Prostate gland (tissue), 2 donors: ENCODE measurements around the gene RNF17. TPM values are rescaled to one million over a fixed set of nuclear protein-coding genes. Genes with fewer than 3 reads are reported as not detected.
A peak's percentile ranks its signal among the peaks of the same experiment; 100 is the strongest.
"Not testable (repeated sequence)": the region's sequence is repeated elsewhere in the genome, so short reads cannot be mapped to it uniquely, and the experiment has no call there.

Experiments used
- DNase-seq: peaks from one replicate; pipeline ENCODE4 v3.0.0-alpha.2; 2019; ENCODE audit warnings: low spot score
- H3K27ac ChIP-seq, 2 donors: fragments of 200-600 bp; sonication (generic); 2 replicates each; pipeline ENCODE4 v1.5.1; 2017 to 2019
- H3K27me3 ChIP-seq: fragments of 200-600 bp; sonication (generic); replicated peaks from 2 replicates; pipeline ENCODE4 v1.5.1; 2019; ENCODE audit not compliant: insufficient read depth
- H3K36me3 ChIP-seq, 2 donors: fragments of 200-600 bp; sonication (generic); 1 replicate in 1 of 2; 2 replicates in 1 of 2; pipeline versions ENCODE4 v1.5.1 to v1.8.1; 2017 to 2019
- H3K4me1 ChIP-seq: fragments of 200-600 bp; sonication (generic); replicated peaks from 2 replicates; pipeline ENCODE4 v1.5.1; 2019
- H3K4me3 ChIP-seq, 2 donors: fragments of 200-600 bp; sonication (generic); 2 replicates each; pipeline ENCODE4 v1.5.1; 2017 to 2019
- H3K9me3 ChIP-seq: fragments of 200-600 bp; sonication (generic); 2 replicates; pipeline ENCODE4 v1.5.1; 2017
- POLR2A ChIP-seq: fragments of 450-650 bp; IDR thresholded peaks from one replicate; pipeline ENCODE4 v1.6.1; 2016; ENCODE audit warnings: antibody characterized with exemption, mild to moderate bottlenecking
- POLR2AphosphoS5 ChIP-seq: sonication (generic); formaldehyde crosslinking; IDR thresholded peaks from one replicate; pipeline ENCODE4 v1.6.1; 2017; ENCODE audit warnings: antibody characterized with exemption
- WGBS: methylation state at CpG from one replicate; pipeline ENCODE4 v1.1.5; 2018; 5-methylcytosine and 5-hydroxymethylcytosine counted together
- intact Hi-C: fragments of 100-400 bp; cut with DNase I; formaldehyde crosslinking; loops from one replicate; pipeline ENCODE4 v1.14.2; 2022
- total RNA-seq, 2 donors: library from RNA; depleted of rRNA; stranded (reverse); fragments of >200 nt; gene quantifications; one replicate each; pipeline ENCODE4 v1.1.0, GENCODE V29; 2016
- TF ChIP-seq, protein P1 (sequence below), 4 experiments: fragments of 200-600 bp in 2 of 4; fragments of 450-650 bp in 2 of 4; sonication (generic) in 2 of 4; IDR thresholded peaks; 1 replicate in 3 of 4; 2 replicates in 1 of 4; pipeline ENCODE4 v1.5.1; 2016 to 2019; ENCODE audit warnings: antibody characterized with exemption in 4 of 4, mild to moderate bottlenecking in 2 of 4, moderate library complexity in 2 of 4

The RNF17 gene
- total RNA-seq, 2 donors from 2014 or later, result 16.4 TPM; not detected in 1

GRCh38 chr13:24727731-24728601 lies 36.0 kb upstream of the RNF17 start:
- intact Hi-C loops, result no loop called here
- 62% methylated on average over 24 of the region's 24 CpGs for whole genome bisulfite sequencing
- DNase-seq, result peak; percentile 40
- Histone ChIP-seq H3K4me1 (no peaks in the 10 kb centered on the region), H3K4me3 (no peak overlapping the region), H3K9me3 (no peaks in the 10 kb centered on the region), H3K27me3 (no peaks in the 10 kb centered on the region), H3K36me3 (no peaks in the 10 kb centered on the region), H3K27ac (no peak overlapping the region)
- peak; percentile 7 for TF ChIP-seq POLR2AphosphoS5
- TF ChIP-seq, protein P1, sequence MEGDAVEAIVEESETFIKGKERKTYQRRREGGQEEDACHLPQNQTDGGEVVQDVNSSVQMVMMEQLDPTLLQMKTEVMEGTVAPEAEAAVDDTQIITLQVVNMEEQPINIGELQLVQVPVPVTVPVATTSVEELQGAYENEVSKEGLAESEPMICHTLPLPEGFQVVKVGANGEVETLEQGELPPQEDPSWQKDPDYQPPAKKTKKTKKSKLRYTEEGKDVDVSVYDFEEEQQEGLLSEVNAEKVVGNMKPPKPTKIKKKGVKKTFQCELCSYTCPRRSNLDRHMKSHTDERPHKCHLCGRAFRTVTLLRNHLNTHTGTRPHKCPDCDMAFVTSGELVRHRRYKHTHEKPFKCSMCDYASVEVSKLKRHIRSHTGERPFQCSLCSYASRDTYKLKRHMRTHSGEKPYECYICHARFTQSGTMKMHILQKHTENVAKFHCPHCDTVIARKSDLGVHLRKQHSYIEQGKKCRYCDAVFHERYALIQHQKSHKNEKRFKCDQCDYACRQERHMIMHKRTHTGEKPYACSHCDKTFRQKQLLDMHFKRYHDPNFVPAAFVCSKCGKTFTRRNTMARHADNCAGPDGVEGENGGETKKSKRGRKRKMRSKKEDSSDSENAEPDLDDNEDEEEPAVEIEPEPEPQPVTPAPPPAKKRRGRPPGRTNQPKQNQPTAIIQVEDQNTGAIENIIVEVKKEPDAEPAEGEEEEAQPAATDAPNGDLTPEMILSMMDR (IDR thresholded peaks at IDR 0.05), result peak in 3 of 4 experiments; percentile 52 to 71 (median 59)
- no peak for TF ChIP-seq POLR2A

GRCh38 chr13:24730873-24731567 lies 32.9 kb upstream of the RNF17 start:
- not testable (repeated sequence) for H3K36me3 ChIP-seq

GRCh38 chr13:24734950-24735349 lies 29.0 kb upstream of the RNF17 start:
- no peaks in the 10 kb centered on the region for H3K27me3 ChIP-seq
- WGBS, result 76% methylated on average over 4 of the region's 4 CpGs
- TF ChIP-seq POLR2AphosphoS5 (no peak), POLR2A (no peak)
- TF ChIP-seq, protein P1 (IDR thresholded peaks at IDR 0.05), result no peak

More at GRCh38 chr13:24730873-24731567, 32.9 kb upstream of the RNF17 start:
- H3K27me3 ChIP-seq, DNase-seq, H3K27ac ChIP-seq, H3K9me3 ChIP-seq, H3K4me1 ChIP-seq, H3K4me3 ChIP-seq, intact Hi-C loops: not testable (repeated sequence)
- WGBS, result 91% methylated on average over 4 of the region's 4 CpGs

DNA sequence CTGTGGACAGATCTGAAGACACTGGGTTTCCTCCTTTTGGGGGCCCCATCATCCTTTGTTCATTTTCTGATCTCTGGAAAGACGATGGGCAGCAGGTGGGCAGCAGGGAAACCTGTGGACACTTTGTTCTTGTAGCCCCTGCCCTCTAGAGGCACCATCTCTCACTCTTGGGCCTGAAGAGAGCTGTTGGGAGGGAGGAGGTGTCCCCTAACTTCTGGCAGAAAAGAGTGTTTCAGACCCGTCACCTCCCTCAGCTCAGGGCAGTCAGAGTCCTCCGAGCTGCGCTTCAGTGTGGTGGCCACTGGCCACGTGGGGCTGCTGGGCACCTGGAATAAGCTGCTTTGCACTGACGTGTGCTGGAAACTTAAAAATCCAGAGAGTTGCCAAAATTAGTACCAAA lies 26.9 kb upstream of the RNF17 start:
- Histone ChIP-seq H3K27ac (no peak overlapping the region), H3K27me3 (no peaks in the 10 kb centered on the region), H3K4me1 (no peaks in the 10 kb centered on the region), H3K36me3 (no peaks in the 10 kb centered on the region), H3K9me3 (no peaks in the 10 kb centered on the region), H3K4me3 (no peak overlapping the region)
- intact Hi-C loops, result no loop called here
- DNase-seq, result no peak
- 84% methylated on average over 6 of the region's 6 CpGs for WGBS
- TF ChIP-seq POLR2AphosphoS5, result no peak
- no peak for TF ChIP-seq POLR2A
- TF ChIP-seq, protein P1 (IDR thresholded peaks at IDR 0.05), result no peak

More at GRCh38 chr13:24734950-24735349, 29.0 kb upstream of the RNF17 start:
- H3K36me3 ChIP-seq, result no peaks in the 10 kb centered on the region
- no peak overlapping the region for H3K27ac ChIP-seq
- no peak for DNase-seq
- intact Hi-C loops, result no loop called here
- no peaks in the 10 kb centered on the region for H3K9me3 ChIP-seq
- H3K4me1 ChIP-seq, result no peaks in the 10 kb centered on the region
- H3K4me3 ChIP-seq, result no peak overlapping the region

GRCh38 chr13:24738366-24738847 lies 25.6 kb upstream of the RNF17 start:
- DNase-seq, result no peak
- H3K9me3 ChIP-seq, result no peaks in the 10 kb centered on the region
- TF ChIP-seq POLR2A, result no peak
- TF ChIP-seq, protein P1 (IDR thresholded peaks at IDR 0.05), result no peak
- TF ChIP-seq POLR2AphosphoS5, result no peak
- no peaks in the 10 kb centered on the region for H3K4me1 ChIP-seq
- H3K4me3 ChIP-seq, result no peak overlapping the region
- H3K27me3 ChIP-seq, result no peaks in the 10 kb centered on the region
- intact Hi-C loops, result no loop called here
- no peaks in the 10 kb centered on the region for H3K36me3 ChIP-seq
- H3K27ac ChIP-seq, result no peak overlapping the region
- WGBS, result 98% methylated on average over 5 of the region's 5 CpGs
